Neural cell (in vitro differentiated cells): ENCODE results near the gene GBX2. TPM values are rescaled to one million over a fixed set of nuclear protein-coding genes. Genes with fewer than 3 reads are reported as not detected.

Experiments
- H2AFZ ChIP-seq: fragments of 200-600, 300-800 bp; sonication (generic), shearing (Covaris generic); 2 replicates; pipeline ENCODE4 v1.6.0; 2014; ENCODE audit warnings: low read depth, mild to moderate bottlenecking, antibody characterized with exemption, low read length, moderate library complexity
- H3F3A ChIP-seq: fragments of 200-600 bp; shearing (Covaris generic); 2 replicates; pipeline ENCODE4 v1.6.1; 2016; ENCODE audit warnings: mild to moderate bottlenecking, moderate library complexity, mixed read lengths, antibody characterized with exemption, low read length; ENCODE audit not compliant: insufficient read depth, poor library complexity, severe bottlenecking
- H3K27ac ChIP-seq: fragments of 200-600, 300-800 bp; sonication (generic), shearing (Covaris generic); 2 replicates; pipeline ENCODE4 v1.5.1; 2014; ENCODE audit warnings: mild to moderate bottlenecking, low read length, moderate library complexity
- H3K27me3 ChIP-seq: fragments of 300-800, 200-600 bp; sonication (generic), shearing (Covaris generic); 2 replicates; pipeline ENCODE4 v1.6.0; 2014; ENCODE audit warnings: mild to moderate bottlenecking, low read depth, low read length, moderate library complexity; ENCODE audit not compliant: insufficient read depth
- H3K36me3 ChIP-seq: fragments of 300-800, 200-600 bp; sonication (generic), shearing (Covaris generic); 2 replicates; pipeline ENCODE4 v1.5.1; 2014; ENCODE audit warnings: mild to moderate bottlenecking, antibody characterized with exemption, low read length, moderate library complexity; ENCODE audit not compliant: insufficient read depth
- H3K4me2 ChIP-seq: fragments of 300-800, 200-600 bp; sonication (generic), shearing (Covaris generic); 2 replicates; pipeline ENCODE4 v1.6.0; 2014; ENCODE audit warnings: mild to moderate bottlenecking, low read length
- H3K4me3 ChIP-seq: fragments of 300-800, 200-600 bp; sonication (generic), shearing (Covaris generic); 2 replicates; pipeline ENCODE4 v1.5.1; 2014; ENCODE audit warnings: mild to moderate bottlenecking, low read length, moderate library complexity
- H3K79me2 ChIP-seq: fragments of 200-600 bp; shearing (Covaris generic); replicated peaks from 2 replicates; pipeline ENCODE4 v1.6.0; 2014; ENCODE audit warnings: mild to moderate bottlenecking, low read length, moderate library complexity; ENCODE audit not compliant: insufficient read depth
- H3K9ac ChIP-seq: fragments of 300-800, 200-600 bp; sonication (generic), shearing (Covaris generic); 2 replicates; pipeline ENCODE4 v1.6.1; 2016; ENCODE audit warnings: mild to moderate bottlenecking, low read length, mixed read lengths
- H3K9me2 ChIP-seq: fragments of 200-600 bp; shearing (Covaris generic); 2 replicates; pipeline ENCODE4 v1.6.1; 2016; ENCODE audit warnings: mild to moderate bottlenecking, low read length, mixed read lengths; ENCODE audit not compliant: insufficient read depth
- H3K9me3 ChIP-seq: fragments of 200-600, 300-800 bp; sonication (generic), shearing (Covaris generic); 2 replicates; pipeline ENCODE4 v1.6.1; 2016; ENCODE audit warnings: mild to moderate bottlenecking, mixed run types, low read length, moderate library complexity, mixed read lengths
- H4K20me1 ChIP-seq: fragments of 200-600 bp; shearing (Covaris generic); 2 replicates; pipeline ENCODE4 v1.6.1; 2016; ENCODE audit warnings: mild to moderate bottlenecking, mixed run types; ENCODE audit not compliant: insufficient read depth
- CTCF ChIP-seq: fragments of 450-650 bp; IDR thresholded peaks from 2 replicates; pipeline ENCODE4 v1.5.1; 2014; ENCODE audit warnings: antibody characterized with exemption, mild to moderate bottlenecking, moderate library complexity; ENCODE audit not compliant: poor library complexity, severe bottlenecking
- EP300 ChIP-seq: fragments of 450-650 bp; conservative IDR thresholded peaks from 2 replicates; pipeline ENCODE4 v1.6.1; 2014; ENCODE audit warnings: antibody characterized with exemption, mild to moderate bottlenecking, moderate library complexity; ENCODE audit not compliant: poor library complexity, severe bottlenecking
- EZH2 ChIP-seq: fragments of 200-600, 300-800 bp; shearing (Covaris generic), sonication (generic); IDR thresholded peaks from 2 replicates; pipeline ENCODE4 v1.6.1; 2014; ENCODE audit warnings: antibody characterized with exemption, low read length, borderline replicate concordance, mild to moderate bottlenecking; ENCODE audit not compliant: insufficient read depth, poor library complexity, severe bottlenecking
- MXI1 ChIP-seq: fragments of 450-650 bp; conservative IDR thresholded peaks from 2 replicates; pipeline ENCODE4 v1.6.1; 2014; ENCODE audit warnings: antibody characterized with exemption, mild to moderate bottlenecking; ENCODE audit not compliant: poor library complexity, severe bottlenecking
- POLR2AphosphoS5 ChIP-seq: IDR thresholded peaks from 2 replicates; pipeline ENCODE4 v1.6.1; 2012
- RAD21 ChIP-seq: fragments of 450-650 bp; conservative IDR thresholded peaks from 2 replicates; pipeline ENCODE4 v1.6.1; 2014; ENCODE audit warnings: antibody characterized with exemption, mild to moderate bottlenecking, moderate library complexity
- SMC3 ChIP-seq: fragments of 450-650 bp; conservative IDR thresholded peaks from 2 replicates; pipeline ENCODE4 v1.6.1; 2014; ENCODE audit warnings: antibody characterized with exemption, mild to moderate bottlenecking, moderate library complexity; ENCODE audit not compliant: poor library complexity
- TAF1 ChIP-seq: IDR thresholded peaks from 2 replicates; pipeline ENCODE4 v1.6.1; 2012; ENCODE audit warnings: low read depth
- polyA plus RNA-seq: library from polyadenylated mRNA; depleted of rRNA; stranded (reverse); fragments of >200 nt; gene quantifications from 2 replicates; pipeline ENCODE4 v1.2.3, GENCODE V29; 2014
- TF ChIP-seq, protein P1 (sequence below): IDR thresholded peaks from 2 replicates; pipeline ENCODE4 v1.6.1; 2012; ENCODE audit warnings: borderline replicate concordance

GBX2 gene
- polyA plus RNA-seq, 1 donor from 2014 or later: 0.92 TPM

GRCh38 chr2:236184701-236185100, 16.5 kb upstream of the GBX2 start:
- H3K27me3 ChIP-seq: peaks cover 33% of the 10 kb centered on the region
- no peak for TF ChIP-seq TAF1
- no peak for TF ChIP-seq CTCF
- no peak for TF ChIP-seq POLR2AphosphoS5
- TF ChIP-seq EP300: no peak

GRCh38 chr2:236180831-236181453, 12.8 kb upstream of the GBX2 start:
- no peaks in the 10 kb centered on the region for H3K79me2 ChIP-seq
- H3K27ac ChIP-seq: no peak overlapping the region
- H3K9me3 ChIP-seq: peaks cover 8% of the 10 kb centered on the region
- H2AFZ ChIP-seq: no peak overlapping the region
- H3K36me3 ChIP-seq: no peaks in the 10 kb centered on the region
- H3F3A ChIP-seq: no peaks in the 10 kb centered on the region
- H3K4me3 ChIP-seq: no peak overlapping the region
- TF ChIP-seq EZH2 (no peak), RAD21 (peak; percentile 74), EP300 (no peak), TAF1 (no peak), POLR2AphosphoS5 (no peak), SMC3 (peak; percentile 80), CTCF (peak; percentile 72), MXI1 (no peak)
- TF ChIP-seq, protein P1, sequence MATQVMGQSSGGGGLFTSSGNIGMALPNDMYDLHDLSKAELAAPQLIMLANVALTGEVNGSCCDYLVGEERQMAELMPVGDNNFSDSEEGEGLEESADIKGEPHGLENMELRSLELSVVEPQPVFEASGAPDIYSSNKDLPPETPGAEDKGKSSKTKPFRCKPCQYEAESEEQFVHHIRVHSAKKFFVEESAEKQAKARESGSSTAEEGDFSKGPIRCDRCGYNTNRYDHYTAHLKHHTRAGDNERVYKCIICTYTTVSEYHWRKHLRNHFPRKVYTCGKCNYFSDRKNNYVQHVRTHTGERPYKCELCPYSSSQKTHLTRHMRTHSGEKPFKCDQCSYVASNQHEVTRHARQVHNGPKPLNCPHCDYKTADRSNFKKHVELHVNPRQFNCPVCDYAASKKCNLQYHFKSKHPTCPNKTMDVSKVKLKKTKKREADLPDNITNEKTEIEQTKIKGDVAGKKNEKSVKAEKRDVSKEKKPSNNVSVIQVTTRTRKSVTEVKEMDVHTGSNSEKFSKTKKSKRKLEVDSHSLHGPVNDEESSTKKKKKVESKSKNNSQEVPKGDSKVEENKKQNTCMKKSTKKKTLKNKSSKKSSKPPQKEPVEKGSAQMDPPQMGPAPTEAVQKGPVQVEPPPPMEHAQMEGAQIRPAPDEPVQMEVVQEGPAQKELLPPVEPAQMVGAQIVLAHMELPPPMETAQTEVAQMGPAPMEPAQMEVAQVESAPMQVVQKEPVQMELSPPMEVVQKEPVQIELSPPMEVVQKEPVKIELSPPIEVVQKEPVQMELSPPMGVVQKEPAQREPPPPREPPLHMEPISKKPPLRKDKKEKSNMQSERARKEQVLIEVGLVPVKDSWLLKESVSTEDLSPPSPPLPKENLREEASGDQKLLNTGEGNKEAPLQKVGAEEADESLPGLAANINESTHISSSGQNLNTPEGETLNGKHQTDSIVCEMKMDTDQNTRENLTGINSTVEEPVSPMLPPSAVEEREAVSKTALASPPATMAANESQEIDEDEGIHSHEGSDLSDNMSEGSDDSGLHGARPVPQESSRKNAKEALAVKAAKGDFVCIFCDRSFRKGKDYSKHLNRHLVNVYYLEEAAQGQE: no peak
- H3K4me2 ChIP-seq: no peak overlapping the region
- peaks cover 70% of the 10 kb centered on the region for H3K27me3 ChIP-seq
- H3K9ac ChIP-seq: no peak overlapping the region
- H4K20me1 ChIP-seq: no peaks in the 10 kb centered on the region
- H3K9me2 ChIP-seq: no peaks in the 10 kb centered on the region

More at GRCh38 chr2:236184701-236185100, 16.5 kb upstream of the GBX2 start:
- Histone ChIP-seq H2AFZ (no peak overlapping the region), H3K9me3 (peaks cover 8% of the 10 kb centered on the region), H3K79me2 (no peaks in the 10 kb centered on the region), H3K27ac (no peak overlapping the region), H3K9ac (no peak overlapping the region), H3K4me3 (no peak overlapping the region), H3K9me2 (no peaks in the 10 kb centered on the region), H4K20me1 (no peaks in the 10 kb centered on the region), H3F3A (no peaks in the 10 kb centered on the region), H3K4me2 (no peak overlapping the region), H3K36me3 (no peaks in the 10 kb centered on the region)
